Endothelial cell of umbilical vein (primary cell): ENCODE data around the gene FTO. TPM values are rescaled to one million over a fixed set of nuclear protein-coding genes. Genes with fewer than 3 reads are reported as not detected.

Source experiments
- BruUV-seq: library from RNA; stranded (reverse); fragments of 400-500 nt; replicated peaks from 2 replicates; lab custom pipeline; 2021; lab: Mats Ljungman, UMichigan
- CTCF ChIA-PET: fragments of 300-600, 350-600 bp; sonication (Branson Sonifier 250); formaldehyde crosslinking; loops from one replicate; lab custom pipeline; 2021; ENCODE audit warnings: antibody characterized with exemption, inconsistent platforms; lab: Charles Lee
- POLR2A ChIA-PET: fragments of 300-600, 350-600 bp; sonication (Branson Sonifier 250); formaldehyde crosslinking; loops from one replicate; lab custom pipeline; 2021; ENCODE audit warnings: antibody characterized with exemption, inconsistent platforms; lab: Charles Lee
- DNase-seq: peaks from one replicate; pipeline ENCODE4 v3.0.0-alpha.2; 2011; ENCODE audit warnings: low read depth, low spot score
- FAIRE-seq: peaks from 2 replicates; lab custom pipeline; 2011; peaks lifted over from hg19 to GRCh38; lab: Jason Lieb, UNC
- H2AFZ ChIP-seq: 2 replicates; pipeline ENCODE4 v1.6.0; 2012; ENCODE audit warnings: low read depth, low read length, control low read depth, inconsistent platforms
- H3K27ac ChIP-seq: 2 replicates; pipeline ENCODE4 v1.5.1; 2011; ENCODE audit warnings: low read depth, mild to moderate bottlenecking, control low read depth, low read length, moderate library complexity; ENCODE audit not compliant: insufficient read depth
- H3K27me3 ChIP-seq, 2 experiments: 2 replicates each; pipeline versions ENCODE4 v1.6.0 to v1.6.1; 2011; ENCODE audit warnings: low read length in 2 of 2, mixed read lengths in 1 of 2; ENCODE audit not compliant: control insufficient read depth in 2 of 2, insufficient read depth in 2 of 2
- H3K36me3 ChIP-seq, 2 experiments: 2 replicates in 1 of 2; 3 replicates in 1 of 2; pipeline ENCODE4 v1.5.1; 2011; ENCODE audit warnings: low read length in 2 of 2, mild to moderate bottlenecking in 1 of 2, moderate library complexity in 1 of 2; ENCODE audit not compliant: control insufficient read depth in 2 of 2, insufficient read depth in 2 of 2; ENCODE audit errors: extremely low read depth in 1 of 2
- H3K4me1 ChIP-seq: 3 replicates; pipeline ENCODE4 v1.5.1; 2011; ENCODE audit warnings: mild to moderate bottlenecking, low read length; ENCODE audit not compliant: control insufficient read depth, insufficient read depth; ENCODE audit errors: extremely low read depth
- H3K4me2 ChIP-seq: 2 replicates; pipeline ENCODE4 v1.6.1; 2011; ENCODE audit warnings: low read length, control low read depth, mixed read lengths; ENCODE audit not compliant: insufficient read depth
- H3K4me3 ChIP-seq, 3 experiments: fragments of 200-600 bp in 1 of 3; sonication (generic), shearing (Covaris generic) in 1 of 3; replicated peaks in 1 of 3; 2 replicates each; pipeline ENCODE4 v1.5.1; 2011 to 2016; ENCODE audit warnings: control low read depth in 3 of 3, low read length in 3 of 3, mild to moderate bottlenecking in 2 of 3, inconsistent platforms in 1 of 3, low read depth in 1 of 3, moderate library complexity in 1 of 3; ENCODE audit not compliant: insufficient read depth in 1 of 3
- H3K79me2 ChIP-seq: 2 replicates; pipeline ENCODE4 v1.6.0; 2012; ENCODE audit warnings: low read length, inconsistent platforms; ENCODE audit not compliant: control insufficient read depth, insufficient read depth
- H3K9ac ChIP-seq: replicated peaks from 2 replicates; pipeline ENCODE3; 2011; ENCODE audit warnings: low read length, control low read depth; ENCODE audit not compliant: insufficient read depth; ENCODE audit errors: extremely low read depth
- H3K9me1 ChIP-seq: replicated peaks from 3 replicates; pipeline ENCODE4 v1.6.0; 2011; ENCODE audit warnings: mild to moderate bottlenecking, low read length; ENCODE audit not compliant: control insufficient read depth, insufficient read depth; ENCODE audit errors: extremely low read depth
- H3K9me3 ChIP-seq: replicated peaks from 2 replicates; pipeline ENCODE4 v1.5.1; 2012; ENCODE audit warnings: low read length, inconsistent platforms; ENCODE audit not compliant: control insufficient read depth, insufficient read depth
- H4K20me1 ChIP-seq: replicated peaks from 2 replicates; pipeline ENCODE3; 2011; ENCODE audit warnings: mild to moderate bottlenecking, low read length; ENCODE audit not compliant: control insufficient read depth, insufficient read depth; ENCODE audit errors: extremely low read depth
- EZH2 ChIP-seq: IDR thresholded peaks from 2 replicates; pipeline ENCODE4 v1.6.1; 2012; ENCODE audit warnings: borderline replicate concordance, low read depth, mild to moderate bottlenecking, moderate library complexity, low read length, inconsistent platforms; ENCODE audit not compliant: severe bottlenecking
- FOS ChIP-seq: IDR thresholded peaks from 2 replicates; pipeline ENCODE4 v1.6.1; 2011; ENCODE audit warnings: mild to moderate bottlenecking, low read length, moderate library complexity, borderline replicate concordance; ENCODE audit not compliant: insufficient read depth
- GATA2 ChIP-seq: IDR thresholded peaks from 2 replicates; pipeline ENCODE4 v1.7.0; 2011; ENCODE audit warnings: low read depth, mild to moderate bottlenecking, moderate library complexity, mixed read lengths, low read length; ENCODE audit not compliant: insufficient read length, insufficient read depth
- JUN ChIP-seq: IDR thresholded peaks from 2 replicates; pipeline ENCODE4 v1.6.1; 2011; ENCODE audit warnings: borderline replicate concordance, low read depth; ENCODE audit not compliant: insufficient read length, insufficient read depth
- MYC ChIP-seq: IDR thresholded peaks from one replicate; pipeline ENCODE4 v1.6.1; 2011; ENCODE audit warnings: mild to moderate bottlenecking, low read depth, low read length
- POLR2A ChIP-seq: IDR thresholded peaks from 2 replicates; pipeline ENCODE4 v1.6.1; 2012; ENCODE audit warnings: low read depth, mild to moderate bottlenecking, control low read depth, low read length
- POLR2AphosphoS5 ChIP-seq: IDR thresholded peaks from 2 replicates; pipeline ENCODE4 v1.6.1; 2012; ENCODE audit warnings: low read depth, mild to moderate bottlenecking, control low read depth, low read length, moderate library complexity; ENCODE audit not compliant: insufficient read depth
- dilution Hi-C: fragments of 300-500 bp; cut with MboI; formaldehyde crosslinking; loops from one replicate; pipeline ENCODE4 v1.15.0; 2019; ENCODE audit warnings: low sequenced_read_pairs; ENCODE audit not compliant: extremely low pct_ligation_motif_present
- intact Hi-C: fragments of 100-400 bp; cut with micrococcal nuclease; formaldehyde crosslinking; loops from one replicate; pipeline ENCODE4 v1.10.0; 2022
- polyA plus RNA-seq, 4 experiments: library from polyadenylated mRNA; depleted of rRNA in 3 of 4; stranded (reverse) in 3 of 4; unstranded in 1 of 4; fragments of >200 nt; gene quantifications; 2 replicates each; pipeline versions ENCODE4 v1.2.1 to v1.2.3, GENCODE V29; 2011 to 2012; ENCODE audit warnings: missing spikeins in 1 of 4
- total RNA-seq: library from RNA; stranded (reverse); gene quantifications from 2 replicates; pipeline ENCODE4 v1.2.3, GENCODE V29; 2021
- TF ChIP-seq, protein P1 (sequence below): IDR thresholded peaks from 2 replicates; pipeline ENCODE4 v1.6.1; 2011; ENCODE audit not compliant: insufficient read depth, insufficient read length
- TF ChIP-seq, protein P2 (sequence below), 2 donors: IDR thresholded peaks; 1 replicate in 1 of 2; 2 replicates in 1 of 2; pipeline ENCODE4 v1.5.1; 2011; ENCODE audit warnings: low read length in 2 of 2, mild to moderate bottlenecking in 2 of 2, moderate library complexity in 2 of 2, control low read depth in 1 of 2, inconsistent platforms in 1 of 2, low read depth in 1 of 2; ENCODE audit not compliant: insufficient read depth in 1 of 2; ENCODE audit errors: extremely low read depth in 1 of 2

FTO gene
- total and polyA plus RNA-seq, 2 donors (not counting 3 experiments of a cell fraction or from before 2014, with no cell fraction given): 48.6 to 87.1 TPM

DNA sequence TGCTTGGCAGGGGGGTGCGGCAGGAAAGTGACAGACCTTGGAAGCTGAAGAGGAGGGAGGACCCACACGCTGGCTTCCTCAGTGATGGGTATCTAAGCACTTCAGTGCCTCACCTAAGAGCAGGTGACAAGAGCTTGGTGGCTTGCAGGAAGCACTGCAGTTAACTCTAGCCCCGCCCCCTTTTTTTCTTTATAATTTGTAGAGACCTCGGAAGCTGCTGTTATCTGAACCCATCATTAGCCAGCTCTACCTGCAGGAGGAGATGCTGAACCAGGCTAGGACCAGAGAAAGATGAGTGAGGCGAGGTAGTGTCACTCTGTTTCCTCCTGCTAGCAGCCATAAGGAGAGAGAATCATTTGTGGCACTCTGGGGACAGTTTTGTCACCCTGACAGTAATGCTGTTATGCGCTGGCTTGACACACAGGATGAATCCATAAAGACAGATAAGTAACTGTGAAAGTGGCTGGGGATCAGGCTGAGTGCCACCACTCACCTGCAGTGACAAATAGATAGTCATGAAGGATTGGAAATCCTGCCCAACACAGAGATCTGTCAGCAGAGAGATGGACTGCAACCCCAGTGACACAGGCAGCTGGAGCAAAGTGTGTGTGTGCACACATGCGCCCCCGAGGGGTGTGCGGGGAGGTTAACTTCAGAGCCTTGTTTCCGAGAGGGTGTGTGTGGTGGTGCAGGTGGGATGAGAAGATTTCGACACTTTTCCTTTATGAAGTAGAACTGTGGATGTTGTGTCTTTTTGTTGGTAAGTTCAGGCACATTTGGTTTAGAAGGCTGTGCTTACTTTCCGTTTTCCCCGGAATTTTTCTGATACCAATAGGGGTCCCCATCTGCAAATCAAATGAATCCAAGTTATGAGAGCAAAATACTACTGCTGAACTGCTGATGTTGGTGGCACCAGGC is 358.7 kb downstream of the FTO start:
- Histone ChIP-seq H2AFZ (no peak overlapping the region), H3K4me1 (no peaks in the 10 kb centered on the region), H3K27me3 (no peaks in the 10 kb centered on the region), H3K79me2 (no peaks in the 10 kb centered on the region), H4K20me1 (no peaks in the 10 kb centered on the region), H3K4me3 (no peak overlapping the region), H3K27ac (no peak overlapping the region), H3K9me1 (no peaks in the 10 kb centered on the region), H3K36me3 (no peaks in the 10 kb centered on the region), H3K9ac (no peak overlapping the region), H3K9me3 (no peaks in the 10 kb centered on the region), H3K4me2 (no peak overlapping the region)
- dilution Hi-C loops (no loop called here), intact Hi-C loops (no loop called here)
- no peak for FAIRE-seq
- CTCF ChIA-PET: no interaction called here
- DNase-seq: no peak
- no TSS peak for BruUV-seq
- TF ChIP-seq JUN (no peak), POLR2A (no peak), FOS (no peak), MYC (no peak), POLR2AphosphoS5 (no peak), GATA2 (no peak), EZH2 (no peak)
- TF ChIP-seq, protein P1, sequence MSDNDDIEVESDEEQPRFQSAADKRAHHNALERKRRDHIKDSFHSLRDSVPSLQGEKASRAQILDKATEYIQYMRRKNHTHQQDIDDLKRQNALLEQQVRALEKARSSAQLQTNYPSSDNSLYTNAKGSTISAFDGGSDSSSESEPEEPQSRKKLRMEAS: no peak
- TF ChIP-seq, protein P2, sequence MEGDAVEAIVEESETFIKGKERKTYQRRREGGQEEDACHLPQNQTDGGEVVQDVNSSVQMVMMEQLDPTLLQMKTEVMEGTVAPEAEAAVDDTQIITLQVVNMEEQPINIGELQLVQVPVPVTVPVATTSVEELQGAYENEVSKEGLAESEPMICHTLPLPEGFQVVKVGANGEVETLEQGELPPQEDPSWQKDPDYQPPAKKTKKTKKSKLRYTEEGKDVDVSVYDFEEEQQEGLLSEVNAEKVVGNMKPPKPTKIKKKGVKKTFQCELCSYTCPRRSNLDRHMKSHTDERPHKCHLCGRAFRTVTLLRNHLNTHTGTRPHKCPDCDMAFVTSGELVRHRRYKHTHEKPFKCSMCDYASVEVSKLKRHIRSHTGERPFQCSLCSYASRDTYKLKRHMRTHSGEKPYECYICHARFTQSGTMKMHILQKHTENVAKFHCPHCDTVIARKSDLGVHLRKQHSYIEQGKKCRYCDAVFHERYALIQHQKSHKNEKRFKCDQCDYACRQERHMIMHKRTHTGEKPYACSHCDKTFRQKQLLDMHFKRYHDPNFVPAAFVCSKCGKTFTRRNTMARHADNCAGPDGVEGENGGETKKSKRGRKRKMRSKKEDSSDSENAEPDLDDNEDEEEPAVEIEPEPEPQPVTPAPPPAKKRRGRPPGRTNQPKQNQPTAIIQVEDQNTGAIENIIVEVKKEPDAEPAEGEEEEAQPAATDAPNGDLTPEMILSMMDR (IDR thresholded peaks at IDR 0.05; ENCODE audit: extremely low read depth in 1 of 2, insufficient read depth in 1 of 2, low read depth in 1 of 2, low read length in 2 of 2): no peak
- POLR2A ChIA-PET: no interaction called here
